Heart left ventricle (tissue), 16 donors: ENCODE data around the gene KCNQ2. TPM values are rescaled to one million over a fixed set of nuclear protein-coding genes. Genes with fewer than 3 reads are reported as not detected.

Experiments used
- ATAC-seq, 4 donors: fragments of 200-7000 bp; cut with Tn5 transposase; one replicate each; pipeline ENCODE4 v1.9.1; 2020 to 2022; ENCODE audit warnings: moderate library complexity in 4 of 4, mild to moderate bottlenecking in 3 of 4, moderate number of reproducible peaks in 1 of 4
- DNase-seq, 5 donors: peaks; one replicate each; pipeline ENCODE4 v3.0.0-alpha.2; 2020
- H3K27ac ChIP-seq, 12 donors: fragments of 200-600 bp; sonication (generic) in 4 of 12; one replicate each; pipeline versions ENCODE4 v1.5.0 to v1.8.0; 2016 to 2022; ENCODE audit warnings: mild to moderate bottlenecking in 2 of 12
- H3K27me3 ChIP-seq, 9 donors: fragments of 200-600 bp; sonication (generic) in 2 of 9; one replicate each; pipeline versions ENCODE4 v1.5.1 to v1.8.0; 2016 to 2022; ENCODE audit warnings: mild to moderate bottlenecking in 3 of 9
- H3K36me3 ChIP-seq, 9 donors: fragments of 200-600 bp; sonication (generic) in 2 of 9; one replicate each; pipeline versions ENCODE4 v1.5.0 to v1.8.0; 2018 to 2022; ENCODE audit warnings: mild to moderate bottlenecking in 2 of 9
- H3K4me1 ChIP-seq, 12 donors: fragments of 200-600 bp; sonication (generic) in 4 of 12; one replicate each; pipeline versions ENCODE4 v1.5.0 to v1.8.0; 2016 to 2022; ENCODE audit warnings: mild to moderate bottlenecking in 3 of 12
- H3K4me3 ChIP-seq, 12 donors: fragments of 200-600 bp; sonication (generic) in 4 of 12; one replicate each; pipeline versions ENCODE4 v1.5.0 to v1.8.0; 2017 to 2022; ENCODE audit warnings: mild to moderate bottlenecking in 9 of 12, moderate library complexity in 4 of 12
- H3K9me3 ChIP-seq, 12 donors: fragments of 200-600 bp; sonication (generic) in 4 of 12; one replicate each; pipeline versions ENCODE4 v1.5.0 to v1.8.0; 2016 to 2022; ENCODE audit warnings: mild to moderate bottlenecking in 1 of 12
- CTCF ChIP-seq, 12 donors: fragments of 200-600 bp; sonication (generic) in 4 of 12; IDR thresholded peaks; one replicate each; pipeline versions ENCODE4 v1.5.0 to v1.8.0; 2018 to 2022; ENCODE audit warnings: antibody characterized with exemption in 12 of 12, mild to moderate bottlenecking in 5 of 12
- POLR2A ChIP-seq, 2 donors: fragments of 450-650 bp; IDR thresholded peaks; one replicate each; pipeline ENCODE4 v1.6.1; 2017; ENCODE audit warnings: antibody characterized with exemption in 2 of 2, mild to moderate bottlenecking in 2 of 2, moderate library complexity in 2 of 2
- WGBS, 4 donors: extraction: QIAGEN DNeasy Blood & Tissue Kit in 2 of 4; methylation state at CpG; one replicate each; pipeline versions ENCODE4 v1.1.5 to v1.1.7; 2013 to 2018; 5-methylcytosine and 5-hydroxymethylcytosine counted together
- intact Hi-C, 10 donors: fragments of 100-400 bp; cut with DNase I; formaldehyde crosslinking; loops; one replicate each; pipeline versions ENCODE4 v1.11.1 to v1.14.2; 2022
- polyA plus RNA-seq, 2 donors: library from polyadenylated mRNA; stranded (reverse); fragments of 200-250 nt; gene quantifications; one replicate each; pipeline ENCODE4 v1.2.3, GENCODE V29; 2013
- total RNA-seq, 9 donors: library from RNA; depleted of rRNA in 2 of 9; stranded (reverse); fragments of >200 nt in 2 of 9; fragmentation: NEBNext Ultra II Directional in 3 of 9; extraction: Animal tissue kit (Norgen Biotek cat#: 25700) in 3 of 9; gene quantifications; one replicate each; pipeline versions ENCODE4 v1.1.0 to v1.2.4, GENCODE V29; 2016 to 2023
- donor health status: ischemic (EF 13 %, LVEDD 7.1; RV severe dilation, severe dysfunction).
- donor health status: healthy with polysubstance abuse.
- donor health status: DM: no; HTN: yes; CAD: no.
- donor health status: DM: no; HTN: no; CAD: no.
- donor health status: ischemic (EF 25% LVEDD 6.9; RV normal size, moderate dysfunction).
- donor health status: ischemic (EF 25% LVEDD 5.7; RV mildly dilated, moderate dysfunction).
- donor health status: healthy.
- donor health status: DM: yes; HTN: yes; CAD: no.
- donor health status: ischemic (EF 35%, LVEDD 5.7; RV mildly dilated, moderate dysfunction).
- donor health status: nonischemic (EF 11% LVEDD 7.7; RV severe dilation, severe dysfunction).
- donor health status: DM: yes; HTN: yes; CAD: no.
- donor health status: PGD.
- donor health status: ischemic (EF 29% LVEDD 5.4; RV normal size, mild dysfunction).
- donor health status: nonischemic (EF 23%, LVEDD 6.1; RV moderate dilation, normal function).

Gene KCNQ2
- total and polyA plus RNA-seq, 11 donors: 0.06 to 2.6 (median 0.65) TPM; not detected in 7

- 0 to 1% (median 0%) methylated on average over 24 to 64 of the region's 64 CpGs for WGBS, 4 donors
- intact Hi-C loops: loop anchor here in 5 of 10 donors (1.0 to 10.0 kb wide), 4 partner anchors 24 to 78 kb away; no protein-coding TSS in a partner anchor
- peak within 1 kb of the TSS; percentile 89 to 99 (median 97) for H3K27ac ChIP-seq
- peaks cover 0 to 21% (median 2%) of the 10 kb centered on the region in 9 donors for H3K36me3 ChIP-seq
- ATAC-seq: peak; percentile 70 to 91 (median 87)
- H3K4me1 ChIP-seq: peaks cover 0 to 35% (median 22%) of the 10 kb centered on the region in 12 donors
- peak within 1 kb of the TSS; percentile 73 to 98 (median 88) for H3K4me3 ChIP-seq
- H3K27me3 ChIP-seq: no peaks in the 10 kb centered on the region
- H3K9me3 ChIP-seq: peaks cover 0 to 9% (median 0%) of the 10 kb centered on the region in 12 donors
- peak in 1 of 2 donors; percentile 91 for TF ChIP-seq POLR2A (IDR thresholded peaks at IDR 0.05)
- TF ChIP-seq CTCF (IDR thresholded peaks at IDR 0.05): no peak
- DNase-seq: peak; percentile 83 to 94 (median 89)
Observed at GRCh38 chr20:63520504-63520933, 48.1 kb upstream of the KCNQ2 start, which contains the start of gene PPDPF. PPDPF (plus strand) TSS chr20:63520765; CDS start chr20:63521309, 544 bp downstream.

- H3K36me3 ChIP-seq: peaks cover 0 to 21% (median 2%) of the 10 kb centered on the region in 9 donors
- DNase-seq: peak in 4 of 5 donors; percentile 75 to 86 (median 78)
- no peaks in the 10 kb centered on the region for H3K27me3 ChIP-seq
- ATAC-seq: peak; percentile 20 to 67 (median 57)
- 1 to 2% (median 1%) methylated on average over 27 to 72 of the region's 72 CpGs for WGBS, 4 donors
- H3K9me3 ChIP-seq: peaks cover 0 to 9% (median 0%) of the 10 kb centered on the region in 12 donors
- peak in 11 of 12 donors; percentile 0 to 67 (median 44) for TF ChIP-seq CTCF (IDR thresholded peaks at IDR 0.05)
- TF ChIP-seq POLR2A (IDR thresholded peaks at IDR 0.05): no peak
- peak overlapping the region; percentile 89 to 99 (median 97) for H3K27ac ChIP-seq
- H3K4me1 ChIP-seq: peaks cover 0 to 35% (median 22%) of the 10 kb centered on the region in 12 donors
- peak overlapping the region; percentile 73 to 98 (median 88) for H3K4me3 ChIP-seq
- intact Hi-C loops: loop anchor here in 6 of 10 donors (1.0 to 10.0 kb wide), 4 partner anchors 23 to 78 kb away; no protein-coding TSS in a partner anchor
Observed at GRCh38 chr20:63519668-63520503, 47.4 kb upstream of the KCNQ2 start.

DNA sequence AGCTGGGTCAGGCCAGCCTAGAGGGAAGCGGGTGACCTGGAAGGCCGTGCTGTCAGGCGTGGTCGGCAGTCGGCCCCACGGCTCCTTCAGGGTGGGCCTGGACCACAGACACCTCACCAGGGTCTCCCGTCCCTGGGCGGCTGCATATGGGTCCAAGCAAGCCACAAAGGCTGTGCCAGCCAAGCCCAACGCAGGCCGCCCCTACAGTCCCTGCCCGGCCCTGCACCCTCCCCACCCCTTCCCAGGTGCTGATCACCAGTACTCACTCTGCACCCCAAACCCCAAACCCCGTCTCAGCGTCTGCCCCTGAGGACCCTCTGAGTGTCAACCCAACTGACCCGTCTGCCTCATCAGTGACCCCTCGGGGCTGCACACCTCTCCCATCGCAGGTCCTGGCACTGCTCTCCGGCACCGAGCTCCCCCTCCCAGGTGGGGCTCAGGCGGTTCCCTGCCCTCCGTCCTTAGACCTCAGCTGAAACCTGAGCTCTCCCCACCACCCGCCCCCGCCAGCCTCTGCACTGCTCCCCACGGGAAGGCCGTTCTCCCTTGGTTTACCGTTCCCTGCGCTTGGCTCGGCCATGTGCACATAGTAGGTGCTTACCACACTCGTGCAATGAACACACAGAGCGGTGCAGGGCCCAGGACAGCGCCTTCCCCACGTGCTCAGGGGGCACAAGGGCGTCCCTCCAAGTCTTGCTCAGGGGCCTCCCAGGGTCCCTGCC, 46.7 kb upstream of the KCNQ2 start:
- Histone ChIP-seq H3K4me1 (peaks cover 0 to 35% (median 22%) of the 10 kb centered on the region in 12 donors), H3K27me3 (no peaks in the 10 kb centered on the region), H3K9me3 (peaks cover 0 to 9% (median 0%) of the 10 kb centered on the region in 12 donors), H3K4me3 (peak overlapping the region; percentile 73 to 98 (median 88)), H3K36me3 (peaks cover 0 to 21% (median 2%) of the 10 kb centered on the region in 9 donors), H3K27ac (peak overlapping the region in 11 of 12 donors; percentile 89 to 99 (median 96))
- intact Hi-C loops: loop anchor here in 1 of 10 donors (2.0 kb wide), 1 partner anchor 22 kb away; no protein-coding TSS in a partner anchor
- WGBS, 4 donors: 81 to 86% (median 82%) methylated on average over 30 to 32 of the region's 32 CpGs
- ATAC-seq (peak in 1 of 4 donors; percentile 1), DNase-seq (peak in 4 of 5 donors; percentile 24 to 63 (median 32))
- TF ChIP-seq CTCF (IDR thresholded peaks at IDR 0.05) (no peak), POLR2A (IDR thresholded peaks at IDR 0.05) (no peak)
